A673 (cell line): ENCODE data around the gene GOLGA6L7.

Source experiments
- CTCF ChIP-seq: fragments of 300-800, 200-600 bp; sonication (generic); conservative IDR thresholded peaks from 2 replicates; pipeline ENCODE4 v1.5.1; 2017; ENCODE audit warnings: low read depth, mild to moderate bottlenecking, antibody characterized with exemption, low read length, moderate library complexity, mixed read lengths
- EZH2 ChIP-seq: fragments of 200-600 bp; sonication (generic); IDR thresholded peaks from 2 replicates; pipeline ENCODE4 v1.6.1; 2017; ENCODE audit warnings: borderline replicate concordance, low read depth, mild to moderate bottlenecking, mixed read lengths, antibody characterized with exemption, low read length; ENCODE audit not compliant: poor library complexity, severe bottlenecking

- no peak for TF ChIP-seq CTCF
- no peak for TF ChIP-seq EZH2
These were observed 43.1 kb upstream of the GOLGA6L7 start for GRCh38 chr15:28891588-28891987.
